GM12878 (cell line): ENCODE results near the gene FCER2. TPM values are rescaled to one million over a fixed set of nuclear protein-coding genes. Genes with fewer than 3 reads are reported as not detected.

Source experiments
- ATAC-seq: fragments of 200-7000 bp; cut with Tn5 transposase; 3 replicates; pipeline ENCODE4 v1.9.1; 2020; ENCODE audit warnings: mild to moderate bottlenecking, moderate library complexity
- BruUV-seq: library from RNA; stranded (reverse); fragments of 400-500 nt; replicated peaks from 2 replicates; lab custom pipeline; 2021; lab: Mats Ljungman, UMichigan
- CTCF ChIA-PET: fragments of 300-600 bp; sonication (Branson Sonifier 250); formaldehyde crosslinking; extraction: SDS; loops from one replicate; lab custom pipeline; 2021; ENCODE audit warnings: inconsistent platforms; lab: Yijun Ruan, JAX
- POLR2A ChIA-PET: fragments of 350-600 bp; formaldehyde crosslinking; extraction: SDS; loops from one replicate; lab custom pipeline; 2021; ENCODE audit warnings: inconsistent platforms; lab: Charles Lee
- RAD21 ChIA-PET: fragments of 300-600 bp; sonication (Branson Sonifier 250); formaldehyde crosslinking; loops from one replicate; lab custom pipeline; 2023; ENCODE audit warnings: antibody characterized with exemption; ENCODE audit not compliant: unreplicated experiment; lab: Charles Lee
- SMC1A ChIA-PET: fragments of 300-600 bp; sonication (Branson Sonifier 250); formaldehyde crosslinking; loops from one replicate; lab custom pipeline; 2023; ENCODE audit not compliant: unreplicated experiment, uncharacterized antibody; lab: Charles Lee
- DNase-seq: peaks from one replicate; pipeline ENCODE4 v3.0.0-alpha.2; 2011; ENCODE audit warnings: low read depth, low spot score
- FAIRE-seq: peaks from 3 replicates; lab custom pipeline; 2011; peaks lifted over from hg19 to GRCh38; lab: Jason Lieb, UNC
- H2AFZ ChIP-seq: 2 replicates; pipeline ENCODE4 v1.6.0; 2011; ENCODE audit warnings: low read depth, low read length, control low read depth; ENCODE audit not compliant: control insufficient read depth
- H3K27ac ChIP-seq: 2 replicates; pipeline ENCODE4 v1.5.1; 2011; ENCODE audit warnings: control low read depth; ENCODE audit not compliant: control insufficient read depth, insufficient read depth
- H3K27me3 ChIP-seq, 2 experiments: replicated peaks in 1 of 2; 2 replicates each; pipeline versions ENCODE4 v1.6.0 to v1.6.1; 2011; ENCODE audit warnings: low read length in 1 of 2; ENCODE audit not compliant: control insufficient read depth in 2 of 2, insufficient read depth in 2 of 2
- H3K36me3 ChIP-seq, 2 experiments: 2 replicates each; pipeline ENCODE4 v1.5.1; 2011; ENCODE audit warnings: low read length in 1 of 2; ENCODE audit not compliant: control insufficient read depth in 2 of 2, insufficient read depth in 2 of 2
- H3K4me1 ChIP-seq: 2 replicates; pipeline ENCODE4 v1.6.1; 2011; ENCODE audit warnings: mild to moderate bottlenecking, low read length, moderate library complexity, mixed read lengths; ENCODE audit not compliant: control insufficient read depth, insufficient read depth
- H3K4me2 ChIP-seq: 2 replicates; pipeline ENCODE4 v1.6.0; 2011; ENCODE audit warnings: control low read depth; ENCODE audit not compliant: control insufficient read depth, insufficient read depth
- H3K4me3 ChIP-seq: fragments of 200-600 bp; sonication (generic); 2 replicates; pipeline ENCODE4 v1.5.1; 2016
- H3K79me2 ChIP-seq: 2 replicates; pipeline ENCODE4 v1.6.0; 2011; ENCODE audit warnings: low read length; ENCODE audit not compliant: control insufficient read depth, insufficient read depth
- H3K9ac ChIP-seq: 2 replicates; pipeline ENCODE4 v1.8.0; 2011; ENCODE audit warnings: low read length, control low read depth, mixed read lengths; ENCODE audit not compliant: control insufficient read depth, insufficient read depth
- H3K9me3 ChIP-seq: replicated peaks from 3 replicates; pipeline ENCODE4 v1.5.1; 2011; ENCODE audit warnings: mild to moderate bottlenecking, low read length; ENCODE audit not compliant: control insufficient read depth, insufficient read depth
- H4K20me1 ChIP-seq: 2 replicates; pipeline ENCODE4 v1.6.0; 2011; ENCODE audit not compliant: control insufficient read depth, insufficient read depth
- BHLHE40 ChIP-seq, 2 experiments: fragments of 450-650 bp in 1 of 2; IDR thresholded peaks; 2 replicates each; pipeline ENCODE4 v1.6.1; 2011 to 2017; ENCODE audit warnings: low read depth in 2 of 2, borderline replicate concordance in 1 of 2, improper control_type of control experiment in 1 of 2, low read length in 1 of 2, mild to moderate bottlenecking in 1 of 2
- CEBPB ChIP-seq, 2 experiments: fragments of 150-350 bp in 1 of 2; IDR thresholded peaks; 2 replicates each; pipeline ENCODE4 v1.6.1; 2012 to 2014; ENCODE audit warnings: low read depth in 2 of 2, low read length in 2 of 2, borderline replicate concordance in 1 of 2, inconsistent platforms in 1 of 2
- FOXM1 ChIP-seq: IDR thresholded peaks from 2 replicates; pipeline ENCODE4 v1.6.1; 2012; ENCODE audit warnings: low read depth, mild to moderate bottlenecking, inconsistent platforms, low read length, moderate library complexity
- GATAD2B ChIP-seq: fragments of 450-650 bp; conservative IDR thresholded peaks from 2 replicates; pipeline ENCODE4 v1.6.1; 2017; ENCODE audit warnings: low read depth, mild to moderate bottlenecking, moderate library complexity
- NKRF ChIP-seq: fragments of 450-650 bp; conservative IDR thresholded peaks from 2 replicates; pipeline ENCODE4 v1.6.1; 2017; ENCODE audit warnings: mild to moderate bottlenecking, moderate library complexity
- TAF1 ChIP-seq: IDR thresholded peaks from 2 replicates; pipeline ENCODE4 v1.6.1; 2011; ENCODE audit warnings: mild to moderate bottlenecking, low read depth, low read length, borderline replicate concordance
- WRNIP1 ChIP-seq: IDR thresholded peaks from 2 replicates; pipeline ENCODE4 v1.6.1; 2011; ENCODE audit warnings: low read depth, low read length, improper control_type of control experiment, borderline replicate concordance
- WGBS: methylation state at CpG from one replicate; pipeline ENCODE4 v1.1.6; 2016; ENCODE audit warnings: low lambda C conversion rate; ENCODE audit not compliant: insufficient replicate concordance, insufficient coverage; ENCODE audit errors: missing lambda C conversion rate; 5-methylcytosine and 5-hydroxymethylcytosine counted together
- in situ Hi-C: fragments of 300-500 bp; cut with MboI; formaldehyde crosslinking; loops from 9 replicates; pipeline ENCODE4 v1.14.3; 2018; ENCODE audit warnings: mixed read lengths
- intact Hi-C: fragments of 100-400 bp; cut with micrococcal nuclease; formaldehyde crosslinking; loops from one replicate; pipeline ENCODE4 v1.14.2; 2022; ENCODE audit not compliant: unreplicated experiment
- polyA plus RNA-seq, 11 experiments: library from polyadenylated mRNA; depleted of rRNA in 4 of 11; unstranded in 6 of 11; stranded (reverse) in 5 of 11; fragments of >200 nt; fragmentation: Nextera tagmentation in 4 of 11; fragmentation: Illumina TruSeq in 1 of 11; extraction: Ambion mirVana in 4 of 11; extraction: Trizol in 1 of 11; gene quantifications; 1 replicate in 1 of 11; 2 replicates in 10 of 11; pipeline versions ENCODE4 v1.2.1 to v1.2.3, GENCODE V29; 2011 to 2016; ENCODE audit warnings: inconsistent platforms in 2 of 11, missing spikeins in 2 of 11, low read depth in 1 of 11
- total RNA-seq, 4 experiments: library from RNA; depleted of rRNA in 3 of 4; stranded (reverse); fragments of >200 nt in 3 of 4; fragmentation: Illumina TruSeq in 1 of 4; extraction: Trizol in 1 of 4; gene quantifications; 2 replicates each; pipeline versions ENCODE4 v1.2.1 to v1.2.3, GENCODE V29; 2013 to 2021

The FCER2 gene
- total and polyA plus RNA-seq, 10 of the 15 experiments (the other 5 are each of a cell fraction or from before 2014, with no cell fraction given): 44.0 to 424 (median 241) TPM

DNA sequence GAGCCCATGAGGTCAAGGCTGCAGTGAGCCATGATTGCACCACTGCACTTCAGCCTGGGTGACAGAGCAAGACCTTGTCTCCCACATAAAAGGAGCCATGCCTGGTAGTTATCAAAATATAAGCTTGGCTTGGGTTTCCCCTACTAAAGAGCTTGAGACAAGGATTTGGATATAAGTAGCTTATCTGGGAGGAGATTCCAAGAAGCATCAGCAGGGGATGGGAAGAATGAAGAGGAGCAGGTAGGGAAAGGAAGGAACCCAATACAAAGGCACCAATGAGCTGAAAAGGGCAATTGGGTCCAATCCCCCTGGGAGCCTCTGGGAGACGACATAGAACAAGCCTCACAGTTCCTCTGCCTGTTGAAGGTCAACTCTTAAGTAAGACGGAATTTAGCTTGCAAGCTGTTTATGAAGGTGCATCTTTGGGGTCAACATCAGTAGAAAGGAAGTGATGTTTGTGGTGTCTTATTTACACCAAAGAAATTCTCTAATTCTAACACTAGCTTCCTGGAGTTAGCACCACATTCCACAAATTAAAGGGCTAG is 37.4 kb upstream of the FCER2 start:
- no TSS peak for BruUV-seq
- TF ChIP-seq FOXM1 (no peak), BHLHE40 (IDR thresholded peaks at IDR 0.05; ENCODE audit: borderline replicate concordance in 1 of 2, low read depth in 2 of 2, low read length in 1 of 2) (no peak), GATAD2B (no peak), NKRF (no peak), CEBPB (IDR thresholded peaks at IDR 0.05; ENCODE audit: borderline replicate concordance in 1 of 2, low read depth in 2 of 2, low read length in 2 of 2) (no peak), WRNIP1 (no peak), TAF1 (no peak)
- FAIRE-seq: no peak
- in situ Hi-C loops: no loop called here
- 34% methylated on average over 2 of the region's 2 CpGs for WGBS
- Histone ChIP-seq H3K4me2 (no peak overlapping the region), H3K9ac (no peak overlapping the region), H3K4me1 (peaks cover 18% of the 10 kb centered on the region), H3K79me2 (no peaks in the 10 kb centered on the region), H3K27me3 (no peaks in the 10 kb centered on the region), H3K4me3 (no peak overlapping the region), H2AFZ (no peak overlapping the region), H3K9me3 (no peaks in the 10 kb centered on the region), H4K20me1 (no peaks in the 10 kb centered on the region), H3K36me3 (no peaks in the 10 kb centered on the region), H3K27ac (no peak overlapping the region)
- ChIA-PET CTCF (interaction anchor here (1.2 kb wide), 1 partner anchor 58 kb away, joined by 4 read pairs; the partner anchor contains the start of gene TRAPPC5), SMC1A (interaction anchor here (1.3 kb wide), 2 partner anchors 12 to 17 kb away, joined by 4 to 5 read pairs; no protein-coding TSS in a partner anchor), RAD21 (interaction anchor here (1.8 kb wide), 1 partner anchor 60 kb away, joined by 5 read pairs; no protein-coding TSS in a partner anchor), POLR2A (interaction anchor here (1.0 to 1.6 kb wide), 3 partner anchors 13 to 60 kb away, joined by 3 to 4 read pairs (median 3); no protein-coding TSS in a partner anchor)
- ATAC-seq: no peak
- no peak for DNase-seq
- intact Hi-C loops: no loop called here
